ENCODE data around the gene HCST.

HCST gene

DNA sequence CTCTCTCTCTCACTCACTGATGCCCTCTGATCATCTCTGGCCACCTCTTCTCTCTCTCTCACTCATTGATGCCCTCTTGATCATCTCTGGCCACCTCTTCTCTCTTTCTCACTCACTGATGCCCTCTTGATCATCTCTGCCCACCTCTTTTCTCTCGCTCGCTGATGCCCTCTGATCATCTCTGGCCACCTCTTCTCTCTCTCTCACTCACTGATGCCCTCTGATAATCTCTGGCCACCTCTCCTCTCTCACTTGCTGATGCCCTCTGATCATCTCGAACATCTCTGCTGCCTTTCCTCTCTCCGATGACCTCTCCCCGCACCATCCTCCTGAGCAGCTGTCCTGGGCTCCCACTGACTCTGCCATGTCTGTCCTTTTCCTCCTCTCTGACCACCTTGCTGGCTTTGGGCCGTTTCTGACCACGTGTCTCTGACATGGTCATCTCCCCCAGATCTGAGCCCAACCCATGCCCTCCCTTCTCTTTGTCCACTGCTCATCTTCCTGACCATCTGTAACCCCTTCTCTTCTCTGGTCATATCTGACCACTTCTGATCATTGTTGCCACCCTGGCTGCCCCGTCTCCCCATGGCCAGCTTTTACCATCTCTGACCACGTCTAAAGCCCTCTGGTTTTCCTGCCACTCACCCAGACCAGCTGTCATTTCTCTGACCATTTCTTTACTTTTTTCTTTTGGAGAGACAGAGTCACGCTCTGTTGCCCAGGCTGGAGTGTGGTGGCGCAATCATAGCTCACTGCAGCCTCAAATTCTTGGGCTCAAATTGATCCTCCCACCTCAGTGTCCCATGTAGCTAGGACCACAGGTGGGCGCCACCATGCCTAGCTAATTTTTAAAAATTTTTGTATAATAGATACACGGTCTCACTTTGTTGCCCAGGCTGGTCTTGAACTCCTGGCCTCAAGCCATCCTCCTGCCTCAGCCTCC, 36.2 kb downstream of the HCST start:
- DNase-seq = no peak

DNA sequence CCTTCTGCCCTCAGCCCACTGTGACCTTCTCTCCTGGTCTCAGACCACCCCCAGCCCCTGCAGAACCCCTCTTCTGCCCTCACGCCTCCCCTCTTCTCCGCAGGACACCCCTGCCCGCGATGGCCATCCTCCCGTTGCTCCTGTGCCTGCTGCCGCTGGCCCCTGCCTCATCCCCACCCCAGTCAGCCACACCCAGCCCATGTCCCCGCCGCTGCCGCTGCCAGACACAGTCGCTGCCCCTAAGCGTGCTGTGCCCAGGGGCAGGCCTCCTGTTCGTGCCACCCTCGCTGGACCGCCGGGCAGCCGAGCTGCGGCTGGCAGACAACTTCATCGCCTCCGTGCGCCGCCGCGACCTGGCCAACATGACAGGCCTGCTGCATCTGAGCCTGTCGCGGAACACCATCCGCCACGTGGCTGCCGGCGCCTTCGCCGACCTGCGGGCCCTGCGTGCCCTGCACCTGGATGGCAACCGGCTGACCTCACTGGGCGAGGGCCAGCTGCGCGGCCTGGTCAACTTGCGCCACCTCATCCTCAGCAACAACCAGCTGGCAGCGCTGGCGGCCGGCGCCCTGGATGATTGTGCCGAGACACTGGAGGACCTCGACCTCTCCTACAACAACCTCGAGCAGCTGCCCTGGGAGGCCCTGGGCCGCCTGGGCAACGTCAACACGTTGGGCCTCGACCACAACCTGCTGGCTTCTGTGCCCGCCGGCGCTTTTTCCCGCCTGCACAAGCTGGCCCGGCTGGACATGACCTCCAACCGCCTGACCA, 37.2 kb downstream of the HCST start:
- no peak for DNase-seq

GRCh38 chr19:35940078-35940775, 37.9 kb downstream of the HCST start:
- no peak for DNase-seq

DNA sequence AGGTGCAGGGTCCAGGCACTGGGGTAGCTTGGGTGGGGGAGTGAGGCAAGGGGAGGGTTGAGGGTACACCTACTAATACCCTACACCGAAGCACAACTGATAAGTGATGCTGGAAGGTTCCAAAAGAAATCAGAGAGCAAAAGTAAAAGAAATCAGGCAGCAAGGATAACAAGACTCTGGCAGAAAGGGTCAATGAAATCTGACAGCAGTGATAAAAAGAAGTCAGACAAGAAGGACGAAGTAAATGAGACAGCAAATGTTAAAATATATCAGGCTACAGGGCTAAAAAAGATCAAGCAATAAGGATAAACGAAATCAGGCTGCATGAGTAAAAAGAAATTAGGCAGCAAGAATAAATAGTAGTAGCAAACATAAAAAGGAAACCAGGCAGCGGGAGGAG, 38.5 kb downstream of the HCST start:
- DNase-seq = no peak

GRCh38 chr19:35942235-35942634, 39.9 kb downstream of the HCST start:
- no peak for DNase-seq

- DNase-seq = no peak
Measured at GRCh38 chr19:35943321-35944301, 41.3 kb downstream of the HCST start.

GRCh38 chr19:35944556-35944955, 42.2 kb downstream of the HCST start:
- no peak for DNase-seq

DNA sequence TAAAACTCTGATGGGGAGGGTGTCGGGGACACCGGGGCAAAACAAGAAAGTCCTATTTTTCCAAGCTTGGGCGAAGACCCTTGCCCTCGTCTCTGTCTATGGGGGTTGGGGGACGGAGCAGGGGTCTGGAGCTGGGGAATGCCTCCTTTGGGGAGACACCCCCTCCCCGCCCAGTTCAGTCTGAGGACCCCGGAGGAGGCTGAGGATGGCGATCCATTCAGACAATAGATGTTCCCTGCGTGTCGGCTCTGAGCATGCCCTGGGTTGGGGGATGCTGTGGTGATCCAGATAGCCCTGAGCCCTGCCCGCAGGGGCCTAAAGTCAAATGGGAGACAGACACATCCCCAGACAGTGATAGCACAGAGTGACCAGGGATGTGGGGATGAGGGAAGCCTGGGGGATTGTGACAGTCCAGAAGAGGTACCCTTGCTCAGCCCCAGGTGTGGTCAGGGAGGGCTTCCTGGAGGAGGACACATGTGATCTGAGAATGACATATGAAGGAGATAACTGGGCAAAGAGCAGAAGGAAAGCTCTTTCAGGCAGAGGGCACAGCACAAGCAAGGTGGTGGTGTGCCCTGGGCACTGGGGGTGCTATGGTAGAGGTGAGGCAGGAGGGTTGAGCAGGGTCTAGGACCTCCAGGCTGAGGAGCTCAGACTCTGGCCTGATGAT, 42.9 kb downstream of the HCST start:
- no peak for DNase-seq

DNA sequence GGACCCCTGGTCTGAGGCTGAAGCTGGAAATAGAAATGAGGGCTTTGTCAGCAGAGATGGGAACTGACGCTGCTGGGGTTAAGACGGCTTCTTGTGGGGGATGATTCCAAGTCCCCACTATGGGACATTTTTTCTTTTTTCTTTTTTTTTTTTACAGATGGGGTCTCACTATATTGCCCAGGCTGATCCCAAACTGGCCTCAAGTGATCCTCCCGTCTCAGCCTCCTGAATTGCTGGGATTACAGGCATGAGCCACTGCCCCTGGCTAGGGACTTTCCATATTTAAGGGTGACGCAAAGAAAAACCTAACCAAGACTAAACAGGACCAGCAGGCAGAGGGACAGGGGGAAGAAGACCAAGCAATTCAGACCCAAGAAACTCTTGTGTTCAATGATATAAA, 43.9 kb downstream of the HCST start:
- no peak for DNase-seq

DNA sequence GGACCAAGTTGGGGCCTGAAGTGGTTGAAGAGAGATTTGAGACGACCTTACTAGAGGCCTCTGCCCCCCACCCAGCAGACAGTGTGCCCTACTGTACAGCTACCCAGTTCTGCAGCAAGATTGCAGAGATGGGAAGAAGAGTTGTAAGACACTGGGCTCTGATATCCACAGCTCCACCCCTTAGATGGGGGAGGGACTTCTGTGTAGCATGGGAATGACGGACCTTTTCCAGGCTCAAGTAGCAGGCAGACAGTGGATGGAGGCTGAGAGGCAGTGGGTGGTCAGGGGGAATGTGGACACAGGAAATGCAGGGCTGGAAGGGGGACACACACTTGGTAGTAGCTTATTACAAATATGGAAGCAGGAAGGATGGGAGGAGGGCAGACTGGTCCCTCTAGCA, 46.8 kb downstream of the HCST start:
- no peak for DNase-seq

All from NCI-H1105 (cell line).